Stimulated activated naive B cell treated with anti-CD40 and anti-IgM and Interleukin-4, amounts not matched to agents 10 μg/mL and 1 μg/mL and 100 μg/mL, for 72 hours (primary cell): ENCODE data around the gene PLAAT5.
"Not testable (repeated sequence)": the region's sequence is repeated elsewhere in the genome, so short reads cannot be mapped to it uniquely, and the experiment has no call there.

Experiments used
- ATAC-seq, 2 donors: fragments of 150-1000 bp; cut with Tn5 transposase; replicated peaks; 2 replicates each; pipeline ENCODE4 v1.10.0; 2021; ENCODE audit warnings: moderate library complexity in 1 of 2
- DNase-seq: peaks from one replicate; pipeline ENCODE4 v3.0.0; 2021
- H3K27ac Mint-ChIP-seq: one replicate; pipeline ENCODE4 v1.8.0; 2022; ENCODE audit warnings: mild to moderate bottlenecking, mixed read lengths
- H3K27me3 Mint-ChIP-seq, 2 donors: one replicate each; pipeline ENCODE4 v1.8.0; 2022; ENCODE audit warnings: mixed read lengths in 2 of 2
- H3K36me3 Mint-ChIP-seq, 2 donors: one replicate each; pipeline ENCODE4 v1.8.0; 2022; ENCODE audit warnings: mixed read lengths in 2 of 2, mild to moderate bottlenecking in 1 of 2
- H3K4me1 Mint-ChIP-seq, 2 donors: one replicate each; pipeline ENCODE4 v1.8.0; 2022; ENCODE audit warnings: mixed read lengths in 2 of 2, mild to moderate bottlenecking in 1 of 2
- H3K4me3 Mint-ChIP-seq, 2 donors: one replicate each; pipeline ENCODE4 v1.8.0; 2022; ENCODE audit warnings: mild to moderate bottlenecking in 2 of 2, mixed read lengths in 2 of 2, moderate library complexity in 1 of 2
- H3K9me3 Mint-ChIP-seq, 2 donors: one replicate each; pipeline ENCODE4 v1.8.0; 2022; ENCODE audit warnings: mixed read lengths in 2 of 2, mild to moderate bottlenecking in 1 of 2

PLAAT5 gene, protein sequence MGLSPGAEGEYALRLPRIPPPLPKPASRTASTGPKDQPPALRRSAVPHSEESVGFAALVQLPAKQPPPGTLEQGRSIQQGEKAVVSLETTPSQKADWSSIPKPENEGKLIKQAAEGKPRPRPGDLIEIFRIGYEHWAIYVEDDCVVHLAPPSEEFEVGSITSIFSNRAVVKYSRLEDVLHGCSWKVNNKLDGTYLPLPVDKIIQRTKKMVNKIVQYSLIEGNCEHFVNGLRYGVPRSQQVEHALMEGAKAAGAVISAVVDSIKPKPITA

DNA sequence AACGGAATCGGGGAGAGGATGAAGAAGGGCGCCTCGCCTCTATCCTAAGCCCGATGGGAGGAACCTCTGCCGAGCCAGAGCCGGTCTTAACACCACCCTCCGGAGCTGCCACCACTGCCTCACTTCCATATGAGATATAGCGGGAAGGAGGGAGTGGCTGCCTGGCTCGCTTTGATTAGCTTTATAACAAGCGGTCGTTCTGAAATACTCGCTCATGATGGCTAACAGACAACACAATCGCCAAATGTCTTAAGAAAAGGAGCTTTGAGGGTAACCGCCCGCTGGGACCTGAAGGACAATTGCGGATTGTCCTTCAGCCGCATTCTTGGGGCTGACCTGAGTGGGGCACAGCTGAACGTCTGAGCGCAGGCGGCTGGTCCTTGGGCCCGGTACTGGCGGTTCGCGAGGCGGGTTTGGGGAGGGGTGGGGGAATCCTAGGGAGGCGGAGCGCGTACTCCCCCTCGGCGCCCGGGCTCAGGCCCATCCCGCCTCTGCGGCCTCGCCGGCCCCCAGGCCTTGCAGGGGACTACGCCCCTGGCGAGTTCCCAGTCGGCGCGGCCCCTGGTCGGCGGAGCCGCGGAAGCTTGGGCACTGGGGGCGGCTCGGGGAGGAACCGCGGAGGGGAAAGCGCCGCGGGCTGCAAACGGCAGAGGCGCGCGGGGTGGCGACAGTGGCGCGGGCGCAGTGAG is at the start of gene PLAAT5:
Gene PLAAT5, minus strand, starts transcription at position 617 of the 689 bp plus-strand sequence. Its CDS starts 133 bp downstream, at position 484.
- peaks cover 47 to 66% of the 10 kb centered on the region in 2 donors for H3K27me3 Mint-ChIP-seq
- no peak for DNase-seq
- H3K9me3 Mint-ChIP-seq = peaks cover 4 to 5% of the 10 kb centered on the region in 2 donors
- H3K4me3 Mint-ChIP-seq = peak within 1 kb of the TSS; percentile 44 to 69
- ATAC-seq = no peak
- H3K4me1 Mint-ChIP-seq = peaks cover 5 to 8% of the 10 kb centered on the region in 2 donors
- peaks cover 2 to 3% of the 10 kb centered on the region in 2 donors for H3K36me3 Mint-ChIP-seq
- H3K27ac Mint-ChIP-seq = no peak within 1 kb of the TSS

DNA sequence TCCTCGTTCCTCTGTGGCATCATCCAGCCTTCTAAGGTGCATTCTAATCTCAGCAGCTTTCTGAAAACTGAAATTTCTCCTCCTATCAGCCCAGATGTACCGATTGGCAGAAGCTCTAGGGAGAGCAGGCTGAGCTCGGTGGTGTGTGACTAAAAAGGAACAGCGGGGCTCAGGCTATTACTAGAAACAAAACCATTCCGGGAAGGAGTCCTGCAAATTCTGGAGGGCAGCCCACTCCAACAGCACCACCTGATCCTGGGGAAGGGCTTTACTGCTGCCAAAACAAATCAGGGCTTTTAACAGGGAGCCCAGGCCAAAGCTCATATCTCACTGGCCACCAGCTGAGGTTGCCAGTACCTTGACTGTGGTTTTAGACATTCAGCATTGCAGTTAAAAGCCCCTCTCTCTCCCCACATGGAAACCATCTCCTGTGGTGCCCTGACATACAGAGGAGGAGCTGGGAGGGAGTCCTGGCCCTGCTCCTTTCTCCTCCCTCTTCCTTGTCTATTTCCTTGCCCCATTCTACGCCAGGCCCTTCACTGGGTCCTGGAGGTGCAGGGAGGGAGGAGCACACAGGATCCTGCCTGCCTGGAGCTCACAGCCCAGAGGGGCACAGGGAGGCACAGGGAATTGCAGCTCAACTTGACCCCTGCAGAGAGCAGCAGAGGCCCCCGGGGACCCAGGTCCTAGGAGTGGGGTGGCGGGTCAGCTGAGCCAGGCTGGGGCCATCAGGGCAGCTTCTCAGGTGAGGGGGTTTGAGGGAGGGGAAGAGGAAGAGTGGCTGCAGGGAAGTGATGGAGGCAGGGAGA is 46.5 kb upstream of the PLAAT5 start:
- no peak for DNase-seq
- Mint-ChIP-seq H3K4me3 (peak overlapping the region; percentile 75 to 77), H3K36me3 (no peaks in the 10 kb centered on the region), H3K4me1 (peaks cover 20 to 36% of the 10 kb centered on the region in 2 donors), H3K9me3 (no peaks in the 10 kb centered on the region), H3K27me3 (no peaks in the 10 kb centered on the region), H3K27ac (peak overlapping the region; percentile 79)
- ATAC-seq = peak; percentile 40 to 54

DNA sequence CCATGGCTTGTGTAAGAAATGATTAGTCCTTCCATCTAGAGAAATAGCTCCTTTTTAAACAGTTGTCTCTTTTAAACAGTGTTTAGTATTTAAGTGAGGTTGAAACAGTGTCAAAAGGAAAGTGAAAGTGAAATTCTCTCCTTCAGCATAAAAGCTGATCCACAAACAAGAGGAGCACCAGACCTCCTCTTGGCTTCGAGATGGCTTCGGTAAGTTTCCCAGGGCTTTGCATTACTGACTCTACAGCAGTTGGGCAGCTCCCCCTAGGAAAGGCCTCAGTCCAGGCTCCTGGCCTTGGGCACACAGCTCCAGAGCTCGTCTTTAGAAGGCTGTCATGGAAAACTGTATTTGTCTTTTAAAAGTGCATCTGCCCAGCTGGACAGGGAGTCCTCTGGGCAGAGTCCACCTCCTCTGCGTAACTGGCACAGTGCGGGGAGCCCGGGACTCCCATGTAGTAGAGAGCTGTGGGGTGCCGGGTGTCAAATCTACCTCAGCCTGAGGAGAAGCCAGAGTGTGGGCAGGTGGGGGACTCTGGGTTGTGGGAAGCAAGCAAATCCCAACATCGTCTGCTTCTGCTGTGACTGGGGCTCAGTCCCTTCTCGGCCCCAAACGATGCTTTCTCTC is 45.8 kb upstream of the PLAAT5 start, which contains the start of gene PLAAT4:
Gene PLAAT4, plus strand, starts transcription at position 140 of the 624 bp plus-strand sequence. Its CDS starts 61 bp downstream, at position 201.
- peak within 1 kb of the TSS; percentile 75 to 77 for H3K4me3 Mint-ChIP-seq
- H3K36me3 Mint-ChIP-seq = no peaks in the 10 kb centered on the region
- H3K27ac Mint-ChIP-seq = peak within 1 kb of the TSS; percentile 63
- H3K4me1 Mint-ChIP-seq = peaks cover 25 to 43% of the 10 kb centered on the region in 2 donors
- no peaks in the 10 kb centered on the region for H3K27me3 Mint-ChIP-seq
- no peak for DNase-seq
- no peaks in the 10 kb centered on the region for H3K9me3 Mint-ChIP-seq
- ATAC-seq = peak; percentile 44 to 52

DNA sequence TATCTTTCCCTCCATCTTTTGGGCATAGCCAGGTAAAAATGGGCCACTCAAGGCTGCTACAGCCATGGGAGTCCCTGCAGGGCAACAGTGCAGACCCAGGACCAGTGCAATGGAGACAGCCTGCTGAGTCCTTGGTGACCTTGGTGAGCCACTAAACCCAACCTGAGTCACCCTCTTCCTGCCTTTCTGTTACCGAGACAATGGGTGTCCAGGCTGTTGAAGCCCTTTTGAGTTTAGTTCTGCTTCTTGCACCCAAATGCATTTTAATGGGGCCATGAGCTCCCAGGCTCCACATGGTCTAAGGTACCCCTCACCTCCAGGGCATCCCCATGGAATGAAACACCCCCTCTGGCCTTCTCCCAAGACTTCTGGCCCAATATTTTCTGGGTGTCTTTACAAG is 44.8 kb upstream of the PLAAT5 start:
- no peak for DNase-seq
- H3K4me1 Mint-ChIP-seq = peaks cover 29 to 50% of the 10 kb centered on the region in 2 donors

DNA sequence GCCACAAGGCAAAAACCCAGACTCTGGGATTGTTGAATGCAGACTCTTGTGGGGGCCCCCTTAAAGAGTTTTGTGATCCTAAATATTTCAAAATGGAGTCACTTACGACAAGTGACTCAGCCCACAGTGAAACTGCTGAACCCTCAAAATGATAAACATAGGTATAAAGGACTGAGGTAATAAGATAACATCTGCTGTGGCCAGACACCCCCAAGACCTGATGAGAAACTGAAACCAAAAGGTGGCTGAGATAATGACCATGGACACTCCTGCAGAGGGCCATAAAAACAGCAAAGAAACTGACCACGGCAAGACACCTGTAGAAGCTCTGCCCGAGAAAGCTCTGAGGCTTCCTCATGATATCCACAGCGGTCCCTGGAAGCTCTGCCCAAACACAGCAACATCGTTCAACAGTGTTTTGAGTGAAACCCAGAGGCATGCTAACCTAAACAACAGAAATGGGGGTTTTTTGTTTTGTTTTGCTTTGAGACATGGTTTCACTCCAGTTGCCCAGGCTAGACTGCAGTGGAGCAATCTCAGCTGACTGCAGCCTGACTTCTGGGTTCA is 44.0 kb upstream of the PLAAT5 start:
- Mint-ChIP-seq H3K4me1 (peaks cover 29 to 44% of the 10 kb centered on the region in 2 donors), H3K27ac (no peak overlapping the region), H3K27me3 (no peaks in the 10 kb centered on the region), H3K9me3 (no peaks in the 10 kb centered on the region), H3K36me3 (no peaks in the 10 kb centered on the region), H3K4me3 (no peak overlapping the region)
- DNase-seq (no peak), ATAC-seq (peak in 1 of 2 donors; percentile 33)

More for the DNA sequence above, 44.8 kb upstream of the PLAAT5 start:
- Mint-ChIP-seq H3K27ac (no peak overlapping the region), H3K9me3 (no peaks in the 10 kb centered on the region), H3K36me3 (no peaks in the 10 kb centered on the region), H3K27me3 (no peaks in the 10 kb centered on the region), H3K4me3 (peak overlapping the region in 1 of 2 donors; percentile 77)
- no peak for ATAC-seq

DNA sequence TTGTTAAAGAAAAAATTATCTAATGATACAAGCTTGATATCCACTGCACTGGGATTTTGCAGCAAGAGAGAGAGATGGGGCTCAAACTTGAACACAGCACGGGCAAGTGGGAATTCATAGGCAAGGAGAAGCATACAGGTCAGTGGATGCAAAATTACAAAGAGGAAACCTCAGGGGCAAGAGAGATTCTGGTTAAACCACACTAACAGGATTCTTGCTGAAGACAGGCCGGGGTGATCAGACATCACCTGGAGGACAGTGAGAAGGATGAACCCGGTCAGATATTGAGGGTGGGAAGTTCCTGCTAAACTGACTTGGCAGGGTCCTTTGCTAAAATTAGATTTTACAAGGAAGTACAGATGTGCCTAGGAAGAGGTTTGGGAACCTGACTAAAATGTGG is 43.1 kb upstream of the PLAAT5 start:
- peaks cover 0 to 2% of the 10 kb centered on the region in 2 donors for H3K27me3 Mint-ChIP-seq
- no peak overlapping the region for H3K4me3 Mint-ChIP-seq
- ATAC-seq (no peak), DNase-seq (no peak)
- no peaks in the 10 kb centered on the region for H3K9me3 Mint-ChIP-seq
- no peaks in the 10 kb centered on the region for H3K36me3 Mint-ChIP-seq
- peaks cover 29 to 44% of the 10 kb centered on the region in 2 donors for H3K4me1 Mint-ChIP-seq
- H3K27ac Mint-ChIP-seq = no peak overlapping the region

DNA sequence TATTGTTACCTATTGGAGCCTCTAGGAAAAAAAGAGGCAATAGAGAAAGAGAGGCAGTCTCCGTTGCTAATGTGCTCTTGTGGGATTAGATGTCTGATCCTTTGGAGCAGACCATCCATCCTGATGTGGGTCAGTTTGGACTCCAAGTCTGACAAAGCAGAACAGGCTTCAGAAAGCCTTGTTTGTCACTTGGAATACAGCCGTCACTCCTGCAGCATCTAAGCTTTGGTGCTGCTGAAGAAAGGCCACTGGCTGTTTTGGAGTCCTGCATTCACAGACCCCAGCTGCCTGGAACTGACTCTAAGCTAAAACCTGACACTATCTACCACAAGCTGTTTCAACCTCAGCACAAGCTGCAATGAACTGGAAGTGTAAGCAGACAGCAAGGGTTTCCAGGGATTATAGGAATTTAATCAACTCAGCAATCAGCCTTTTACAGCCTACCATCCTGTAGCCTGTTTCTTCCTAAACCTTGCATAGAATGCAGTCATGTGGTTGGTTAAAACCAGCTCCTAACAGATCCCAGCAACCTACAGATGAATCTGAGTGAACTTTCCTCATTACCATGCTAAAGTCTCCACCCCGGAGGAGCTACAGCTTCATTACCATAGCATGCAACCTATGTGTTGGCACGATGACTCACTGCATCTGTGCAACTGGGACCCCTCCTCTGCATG is 42.0 kb upstream of the PLAAT5 start:
- Mint-ChIP-seq H3K27me3 (peaks cover 0 to 5% of the 10 kb centered on the region in 2 donors), H3K27ac (no peak overlapping the region), H3K4me3 (no peak overlapping the region), H3K4me1 (peaks cover 24 to 37% of the 10 kb centered on the region in 2 donors), H3K36me3 (no peaks in the 10 kb centered on the region), H3K9me3 (no peaks in the 10 kb centered on the region)
- ATAC-seq = no peak
- DNase-seq = no peak

DNA sequence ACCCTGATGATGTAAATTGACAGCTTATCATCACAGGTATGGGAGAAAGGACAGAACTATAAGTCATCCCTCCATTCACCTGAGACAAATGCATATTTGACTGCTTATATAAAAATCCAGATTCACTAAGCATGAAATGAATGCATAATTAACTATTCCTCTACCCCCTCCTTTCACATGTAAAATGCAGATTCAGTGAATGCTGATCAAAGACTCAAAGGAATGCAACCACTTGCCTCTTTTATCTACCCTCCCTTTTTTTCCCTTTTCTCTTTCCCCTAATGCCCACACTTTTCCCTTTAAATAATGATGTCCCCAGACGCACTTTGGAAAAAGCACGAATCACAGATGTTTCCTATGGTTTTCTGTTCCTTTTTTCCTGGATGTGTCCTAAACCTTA is 41.1 kb upstream of the PLAAT5 start:
- H3K4me1 Mint-ChIP-seq = peaks cover 16 to 29% of the 10 kb centered on the region in 2 donors
- ATAC-seq = no peak
- no peak for DNase-seq
- no peak overlapping the region for H3K4me3 Mint-ChIP-seq
- H3K27me3 Mint-ChIP-seq = peaks cover 0 to 12% of the 10 kb centered on the region in 2 donors
- no peaks in the 10 kb centered on the region for H3K36me3 Mint-ChIP-seq
- no peak overlapping the region for H3K27ac Mint-ChIP-seq
- H3K9me3 Mint-ChIP-seq = no peaks in the 10 kb centered on the region

DNA sequence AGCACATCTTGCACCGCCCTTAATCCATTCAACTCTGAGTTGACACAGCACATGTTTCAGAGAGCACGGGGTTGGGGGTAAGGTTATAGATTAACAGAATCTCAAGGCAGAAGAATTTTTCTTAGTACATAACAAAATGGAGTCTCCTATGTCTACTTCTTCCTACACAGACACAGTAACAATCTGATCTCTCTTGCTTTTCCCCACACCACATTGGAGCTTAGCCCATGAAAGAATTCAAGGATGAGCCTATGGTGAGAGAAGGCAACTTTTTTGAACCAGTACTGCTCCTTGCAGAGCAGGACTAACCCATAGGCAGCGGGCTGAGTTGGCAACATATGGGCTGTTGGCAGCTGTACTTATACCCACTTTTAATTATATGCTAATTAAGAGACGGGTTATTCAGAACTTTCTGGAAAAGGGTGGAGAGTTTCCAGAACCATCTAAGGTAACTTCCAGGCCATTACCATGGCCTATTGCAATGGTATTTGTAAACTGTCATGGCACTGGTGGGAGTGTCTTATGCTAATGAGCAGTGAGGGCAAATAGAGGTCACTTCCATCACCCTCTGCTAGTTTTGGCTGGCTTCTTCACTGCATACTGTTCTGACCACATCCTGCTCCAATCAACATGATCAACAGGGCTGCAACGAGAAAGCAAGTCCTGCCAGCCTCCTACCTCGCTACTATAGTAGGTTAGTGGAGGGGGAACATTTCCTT is 40.3 kb upstream of the PLAAT5 start:
- not testable (repeated sequence) for H3K36me3 Mint-ChIP-seq, H3K27ac Mint-ChIP-seq, DNase-seq, H3K4me3 Mint-ChIP-seq, H3K9me3 Mint-ChIP-seq
- H3K27me3 Mint-ChIP-seq = peaks cover 0 to 12% of the 10 kb centered on the region in 2 donors
- ATAC-seq = peak; percentile 94 to 97
- peaks cover 11 to 20% of the 10 kb centered on the region in 2 donors for H3K4me1 Mint-ChIP-seq

DNA sequence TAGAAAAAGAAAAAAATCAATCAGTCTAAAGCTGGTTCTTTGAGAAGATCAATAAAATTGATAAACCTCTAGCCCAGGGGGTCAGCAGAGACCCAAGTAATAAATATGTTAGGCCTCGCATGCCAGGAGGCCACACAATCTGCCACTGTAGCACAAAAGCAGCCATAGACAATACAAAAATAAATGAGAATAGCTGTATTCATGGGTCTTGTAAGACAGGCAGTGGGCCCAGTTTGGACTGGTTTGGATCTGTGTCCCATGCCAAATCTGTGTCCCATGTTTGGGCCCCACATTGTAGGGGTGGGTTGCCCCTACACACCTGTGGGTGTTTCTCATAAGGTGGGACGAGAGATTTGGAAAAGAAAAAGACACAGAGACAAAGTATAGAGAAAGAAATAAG is 39.1 kb upstream of the PLAAT5 start:
- H3K27me3 Mint-ChIP-seq = peaks cover 0 to 12% of the 10 kb centered on the region in 2 donors
- no peaks in the 10 kb centered on the region for H3K36me3 Mint-ChIP-seq
- no peak for DNase-seq
- H3K27ac Mint-ChIP-seq = no peak overlapping the region
- ATAC-seq = no peak
- H3K9me3 Mint-ChIP-seq = no peaks in the 10 kb centered on the region
- H3K4me3 Mint-ChIP-seq = no peak overlapping the region
- H3K4me1 Mint-ChIP-seq = peaks cover 10 to 15% of the 10 kb centered on the region in 2 donors

DNA sequence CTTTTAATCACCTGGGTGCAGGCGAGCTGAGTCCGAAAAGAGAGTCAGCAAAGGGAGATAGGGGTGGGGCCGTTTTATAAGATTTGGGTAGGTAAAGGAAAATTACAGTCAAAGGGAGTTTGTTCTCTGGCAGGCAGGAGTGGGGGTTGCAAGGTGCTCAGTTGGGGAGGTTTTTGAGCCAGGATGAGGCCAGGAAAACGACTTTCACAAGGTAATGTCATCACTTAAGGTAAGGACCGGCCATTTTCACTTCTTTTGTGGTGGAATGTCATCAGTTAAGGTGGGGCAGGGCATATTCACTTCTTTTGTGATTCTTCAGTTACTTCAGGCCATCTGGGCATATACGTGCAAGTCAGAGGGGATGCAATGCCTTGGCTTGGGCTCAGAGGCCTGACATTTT is 38.4 kb upstream of the PLAAT5 start:
- ATAC-seq, H3K36me3 Mint-ChIP-seq, H3K4me3 Mint-ChIP-seq: not testable (repeated sequence)

DNA sequence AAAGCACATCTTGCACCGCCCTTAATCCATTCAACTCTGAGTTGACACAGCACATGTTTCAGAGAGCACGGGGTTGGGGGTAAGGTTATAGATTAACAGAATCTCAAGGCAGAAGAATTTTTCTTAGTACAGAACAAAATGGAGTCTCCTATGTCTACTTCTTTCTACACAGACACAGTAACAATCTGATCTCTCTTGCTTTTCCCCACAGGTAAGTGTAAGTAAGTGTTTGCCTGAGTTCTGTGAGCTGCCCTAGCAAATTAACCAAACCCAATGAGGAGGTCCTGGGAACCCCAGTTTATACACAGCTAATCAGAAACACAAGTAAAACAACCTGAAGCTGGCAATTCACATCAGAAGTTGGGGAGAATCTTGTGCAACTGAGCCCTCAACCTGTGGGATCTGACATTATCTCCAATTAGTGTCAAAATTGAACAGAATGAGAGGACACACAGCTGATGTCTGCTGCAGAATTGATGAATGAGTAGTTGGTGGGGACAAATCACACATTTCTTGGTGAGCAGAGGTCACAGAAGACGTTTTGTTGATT is 37.8 kb upstream of the PLAAT5 start:
- DNase-seq, H3K9me3 Mint-ChIP-seq, H3K27ac Mint-ChIP-seq, H3K4me3 Mint-ChIP-seq, ATAC-seq, H3K36me3 Mint-ChIP-seq: not testable (repeated sequence)
- peaks cover 9 to 15% of the 10 kb centered on the region in 2 donors for H3K4me1 Mint-ChIP-seq
- peaks cover 1 to 13% of the 10 kb centered on the region in 2 donors for H3K27me3 Mint-ChIP-seq

More for the DNA sequence above, 38.4 kb upstream of the PLAAT5 start:
- not testable (repeated sequence) for DNase-seq, H3K9me3 Mint-ChIP-seq, H3K27ac Mint-ChIP-seq
- Mint-ChIP-seq H3K27me3 (peaks cover 0 to 12% of the 10 kb centered on the region in 2 donors), H3K4me1 (peaks cover 9 to 15% of the 10 kb centered on the region in 2 donors)
